SHP77 (cell line): ENCODE measurements around the gene PPP2R1B.

Experiments
- DNase-seq, 2 experiments: peaks; one replicate each; lab custom pipeline; 2025; lab: John Stamatoyannopoulos, UW

Gene PPP2R1B

DNA sequence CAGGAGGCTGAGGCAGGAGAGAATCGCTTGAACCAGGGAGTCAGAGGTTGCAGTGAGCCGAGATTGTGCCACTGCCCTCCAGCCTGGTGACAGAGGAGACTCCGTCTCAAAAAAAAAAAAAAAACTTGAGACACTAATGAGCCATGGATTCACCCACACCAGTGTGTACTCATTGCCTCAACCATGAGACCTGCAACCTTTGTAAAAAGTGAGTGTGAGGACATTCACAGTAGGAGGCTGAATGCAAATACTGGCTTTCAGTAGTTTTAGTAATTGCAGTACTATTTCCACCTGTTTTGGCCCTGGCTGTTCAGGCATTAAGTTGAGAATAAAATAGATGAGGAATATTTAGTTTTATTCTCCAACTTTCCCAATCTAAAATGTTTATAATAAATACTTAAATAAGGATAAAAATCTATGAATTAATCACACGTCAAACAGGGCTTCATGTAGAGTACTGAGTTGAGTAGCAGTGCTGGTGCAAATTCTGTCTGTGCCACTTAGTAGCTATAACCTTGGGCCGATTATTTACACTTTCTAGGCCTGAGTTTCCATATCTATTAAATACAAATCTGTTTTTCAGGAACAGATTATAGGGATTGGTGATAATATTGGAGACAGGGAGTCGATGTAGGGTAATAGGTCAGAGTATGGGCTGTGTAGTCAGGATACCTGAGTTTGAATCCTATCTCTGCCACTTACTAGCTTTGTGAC lies 72.8 kb downstream of the PPP2R1B start:
- DNase-seq, result no peak

DNA sequence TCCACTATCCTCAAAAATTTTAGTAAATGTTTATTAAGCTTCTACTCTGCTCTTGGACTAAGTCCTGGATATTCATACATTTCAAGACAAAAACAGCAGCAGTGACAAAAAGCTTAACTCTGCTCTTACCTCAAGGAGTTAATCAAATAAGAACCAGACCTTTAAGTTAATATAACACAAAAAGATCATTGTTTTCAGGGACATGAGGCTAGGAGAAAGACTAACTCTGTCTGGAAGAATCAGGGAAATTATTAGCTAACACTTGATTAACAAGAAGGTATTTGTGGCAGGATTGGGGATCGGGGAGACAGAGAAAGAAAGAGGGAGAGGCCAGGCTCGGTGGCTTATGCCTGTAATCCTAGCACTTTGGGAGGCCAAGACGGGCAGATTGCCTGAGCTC lies 74.4 kb downstream of the PPP2R1B start:
- no peak for DNase-seq

DNA sequence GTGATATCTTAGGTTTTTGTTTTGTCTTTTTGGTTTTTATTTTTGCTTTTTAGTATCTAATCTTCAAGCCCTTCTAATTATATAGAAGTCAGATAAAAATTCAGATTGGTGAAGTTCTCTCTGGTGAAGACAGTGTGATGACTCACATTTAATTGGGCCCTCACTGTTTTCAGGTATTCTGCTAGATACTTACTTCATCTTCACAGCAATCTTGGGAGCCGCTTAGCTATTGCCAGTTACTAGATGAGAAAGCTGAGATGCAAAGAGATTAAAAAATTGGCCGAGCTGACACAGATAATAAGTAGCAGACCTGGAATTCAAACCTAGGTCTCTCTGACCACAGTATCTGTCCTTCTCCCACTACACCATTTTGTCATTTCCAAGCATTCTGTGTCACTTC lies 75.0 kb downstream of the PPP2R1B start:
- DNase-seq, result no peak

GRCh38 chr11:111688013-111688412 lies 78.2 kb downstream of the PPP2R1B start:
- no peak for DNase-seq

- DNase-seq, result no peak
Measured at GRCh38 chr11:111684251-111684650, 81.9 kb downstream of the PPP2R1B start.

GRCh38 chr11:111683806-111684205 lies 82.4 kb downstream of the PPP2R1B start:
- DNase-seq, result no peak

DNA sequence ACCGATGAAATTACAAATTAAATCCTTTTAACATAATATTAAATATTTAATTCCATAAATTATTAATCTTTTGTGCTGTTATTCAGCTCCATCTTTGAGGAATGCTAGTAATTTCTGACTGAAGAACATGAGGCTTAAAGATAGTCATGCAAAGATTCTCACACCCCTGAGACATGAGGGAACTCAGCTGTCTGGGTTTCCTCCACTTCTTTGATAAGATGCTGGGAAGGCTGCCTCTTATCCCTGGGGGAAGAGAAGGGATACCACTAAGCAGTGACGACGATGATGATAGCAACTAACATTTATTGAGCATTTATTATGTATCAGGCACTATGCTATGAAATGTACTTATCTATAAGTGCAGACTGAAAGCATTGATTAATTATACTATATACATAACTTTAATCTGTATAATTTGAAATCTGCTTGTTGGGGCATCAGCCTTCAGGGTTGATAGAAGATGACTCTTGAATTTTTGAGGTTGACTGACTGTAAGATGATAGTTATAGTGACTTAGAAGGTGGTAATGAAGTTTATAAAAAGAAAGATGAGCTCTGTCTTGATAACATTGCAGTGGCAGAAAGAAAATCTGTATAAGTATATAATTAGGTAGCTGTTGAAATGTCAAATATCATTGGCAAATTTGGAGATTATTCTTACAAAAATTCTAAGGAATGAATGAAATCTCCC lies 85.6 kb downstream of the PPP2R1B start:
- no peak for DNase-seq
